PC-9 (cell line): ENCODE data around the gene EGFL6. TPM values are rescaled to one million over a fixed set of nuclear protein-coding genes. Genes with fewer than 3 reads are reported as not detected.

Experiments used
- BruUV-seq: library from RNA; stranded (reverse); fragments of 400-500 nt; replicated peaks from 2 replicates; lab custom pipeline; 2021; lab: Mats Ljungman, UMichigan
- CTCF ChIA-PET: fragments of 300-600 bp; sonication (Branson Sonifier 250); formaldehyde crosslinking; loops from one replicate; lab custom pipeline; 2022; ENCODE audit warnings: antibody characterized with exemption; lab: Charles Lee
- POLR2A ChIA-PET: fragments of 300-600 bp; sonication (Branson Sonifier 250); formaldehyde crosslinking; loops from one replicate; lab custom pipeline; 2022; ENCODE audit warnings: antibody characterized with exemption; ENCODE audit not compliant: unreplicated experiment; lab: Charles Lee
- DNase-seq, 2 experiments: peaks; one replicate each; pipeline versions ENCODE4 v3.0.0 to v3.0.0-alpha.2; 2015 to 2022; ENCODE audit warnings: mixed read lengths in 1 of 2
- H2AFZ ChIP-seq: fragments of 200-600 bp; sonication (generic); 2 replicates; pipeline ENCODE4 v1.8.1; 2017; ENCODE audit warnings: antibody characterized with exemption
- H3F3A ChIP-seq: fragments of 200-600 bp; sonication (generic); 2 replicates; pipeline ENCODE4 v1.8.1; 2017; ENCODE audit warnings: antibody characterized with exemption, mild to moderate bottlenecking, low read depth; ENCODE audit not compliant: insufficient read depth
- H3K27ac ChIP-seq: fragments of 200-600 bp; sonication (generic); 2 replicates; pipeline ENCODE4 v1.6.1; 2016; ENCODE audit warnings: mixed run types
- H3K27me3 ChIP-seq: fragments of 200-600 bp; sonication (generic); 2 replicates; pipeline ENCODE4 v1.6.1; 2016; ENCODE audit warnings: low read depth, mixed run types; ENCODE audit not compliant: insufficient read depth
- H3K36me3 ChIP-seq: fragments of 200-600 bp; sonication (generic); 2 replicates; pipeline ENCODE4 v1.6.1; 2016; ENCODE audit warnings: low read depth, mixed run types
- H3K4me1 ChIP-seq: fragments of 200-600 bp; sonication (generic); replicated peaks from 2 replicates; pipeline ENCODE4 v1.6.1; 2016; ENCODE audit warnings: mixed run types; ENCODE audit not compliant: insufficient read depth
- H3K4me2 ChIP-seq: fragments of 200-600 bp; sonication (generic); 2 replicates; pipeline ENCODE4 v1.6.1; 2017; ENCODE audit warnings: mixed run types
- H3K4me3 ChIP-seq: fragments of 200-600 bp; sonication (generic); 2 replicates; pipeline ENCODE4 v1.6.1; 2016; ENCODE audit warnings: mixed run types
- H3K79me2 ChIP-seq: fragments of 200-600 bp; sonication (generic); 2 replicates; pipeline ENCODE4 v1.6.1; 2017; ENCODE audit warnings: low read depth, mixed run types
- H3K9me2 ChIP-seq: fragments of 200-600 bp; sonication (generic); 2 replicates; pipeline ENCODE4 v1.8.1; 2017; ENCODE audit warnings: mild to moderate bottlenecking; ENCODE audit not compliant: insufficient read depth
- H3K9me3 ChIP-seq: fragments of 200-600 bp; sonication (generic); 2 replicates; pipeline ENCODE4 v1.8.1; 2016; ENCODE audit warnings: low read depth; ENCODE audit not compliant: insufficient read depth
- H4K20me1 ChIP-seq: fragments of 200-600 bp; sonication (generic); 2 replicates; pipeline ENCODE4 v1.8.1; 2017; ENCODE audit not compliant: insufficient read depth
- CTCF ChIP-seq: fragments of 200-600 bp; sonication (generic); conservative IDR thresholded peaks from 2 replicates; pipeline ENCODE4 v1.6.1; 2017; ENCODE audit warnings: mixed run types, antibody characterized with exemption, mild to moderate bottlenecking, moderate library complexity
- EZH2 ChIP-seq: fragments of 200-600 bp; sonication (generic); IDR thresholded peaks from 2 replicates; pipeline ENCODE4 v1.8.0; 2017; ENCODE audit warnings: antibody characterized with exemption, low read depth
- intact Hi-C: fragments of 100-400 bp; cut with micrococcal nuclease; formaldehyde crosslinking; loops from one replicate; pipeline ENCODE4 v1.10.0; 2022; ENCODE audit not compliant: unreplicated experiment
- total RNA-seq: library from RNA; stranded (reverse); gene quantifications from 2 replicates; pipeline ENCODE4 v1.2.3, GENCODE V29; 2021

The EGFL6 gene
- total RNA-seq, 1 experiment from 2014 or later = not detected

- no peak for TF ChIP-seq CTCF
- no peak for TF ChIP-seq EZH2
- Histone ChIP-seq H3K9me2 (no peaks in the 10 kb centered on the region), H3K9me3 (no peaks in the 10 kb centered on the region), H3K4me1 (no peaks in the 10 kb centered on the region), H3K4me2 (no peak overlapping the region), H3K36me3 (no peaks in the 10 kb centered on the region), H3K27me3 (no peaks in the 10 kb centered on the region), H3K4me3 (no peak overlapping the region), H4K20me1 (no peaks in the 10 kb centered on the region), H3F3A (no peaks in the 10 kb centered on the region), H3K79me2 (no peaks in the 10 kb centered on the region), H2AFZ (no peak overlapping the region), H3K27ac (no peak overlapping the region)
- intact Hi-C loops = no loop called here
- no TSS peak for BruUV-seq
- POLR2A ChIA-PET = no interaction called here
- no peak for DNase-seq
- CTCF ChIA-PET = no interaction called here
Measured at GRCh38 chrX:13545726-13546125, 23.7 kb upstream of the EGFL6 start.

GRCh38 chrX:13547671-13548070 is 21.7 kb upstream of the EGFL6 start:
- H3K79me2 ChIP-seq = no peaks in the 10 kb centered on the region
- H3F3A ChIP-seq = no peaks in the 10 kb centered on the region
- intact Hi-C loops = no loop called here
- no TSS peak for BruUV-seq
- POLR2A ChIA-PET = no interaction called here
- H2AFZ ChIP-seq = no peak overlapping the region
- no peak for DNase-seq
- no peaks in the 10 kb centered on the region for H3K4me1 ChIP-seq
- H3K4me2 ChIP-seq = no peak overlapping the region
- no peaks in the 10 kb centered on the region for H4K20me1 ChIP-seq
- no peaks in the 10 kb centered on the region for H3K9me3 ChIP-seq
- no peak overlapping the region for H3K4me3 ChIP-seq
- no peaks in the 10 kb centered on the region for H3K27me3 ChIP-seq
- CTCF ChIA-PET = no interaction called here
- no peaks in the 10 kb centered on the region for H3K9me2 ChIP-seq
- no peak overlapping the region for H3K27ac ChIP-seq
- no peaks in the 10 kb centered on the region for H3K36me3 ChIP-seq
- no peak for TF ChIP-seq CTCF

GRCh38 chrX:13550346-13550745 is 19.1 kb upstream of the EGFL6 start:
- POLR2A ChIA-PET = no interaction called here
- Histone ChIP-seq H3K9me2 (no peaks in the 10 kb centered on the region), H3K79me2 (no peaks in the 10 kb centered on the region), H3K36me3 (no peaks in the 10 kb centered on the region), H2AFZ (no peak overlapping the region), H4K20me1 (no peaks in the 10 kb centered on the region), H3K27ac (no peak overlapping the region), H3K4me1 (no peaks in the 10 kb centered on the region), H3K4me3 (no peak overlapping the region), H3K4me2 (no peak overlapping the region), H3K27me3 (no peaks in the 10 kb centered on the region), H3F3A (no peaks in the 10 kb centered on the region), H3K9me3 (no peaks in the 10 kb centered on the region)
- intact Hi-C loops = no loop called here
- BruUV-seq = no TSS peak
- DNase-seq = no peak
- TF ChIP-seq EZH2 = no peak
- TF ChIP-seq CTCF = no peak
- CTCF ChIA-PET = no interaction called here
